Smooth muscle cell (in vitro differentiated cells): ENCODE results near the gene CBX4. TPM values are rescaled to one million over a fixed set of nuclear protein-coding genes. Genes with fewer than 3 reads are reported as not detected.
A peak's percentile ranks its signal among the peaks of the same experiment; 100 is the strongest.

Experiments
- DNase-seq: peaks from one replicate; lab custom pipeline; 2025; ENCODE audit not compliant: unreplicated experiment; lab: John Stamatoyannopoulos, UW
- H2AFZ ChIP-seq: fragments of 200-600 bp; sonication (generic); 2 replicates; pipeline ENCODE4 v1.6.0; 2016; ENCODE audit warnings: antibody characterized with exemption, low read depth, mild to moderate bottlenecking
- H3F3A ChIP-seq: fragments of 200-600 bp; sonication (generic); 2 replicates; pipeline ENCODE4 v1.6.0; 2017; ENCODE audit warnings: antibody characterized with exemption, low read depth
- H3K27ac ChIP-seq: fragments of 200-600 bp; sonication (generic); 2 replicates; pipeline ENCODE4 v1.5.1; 2016; ENCODE audit warnings: low read depth, mild to moderate bottlenecking
- H3K27me3 ChIP-seq: fragments of 200-600 bp; sonication (generic); 2 replicates; pipeline ENCODE4 v1.6.1; 2016; ENCODE audit warnings: low read depth, mild to moderate bottlenecking
- H3K36me3 ChIP-seq: fragments of 200-600 bp; sonication (generic); 2 replicates; pipeline ENCODE4 v1.5.1; 2016; ENCODE audit warnings: low read depth
- H3K4me1 ChIP-seq: fragments of 200-600 bp; sonication (generic); 2 replicates; pipeline ENCODE4 v1.5.1; 2016; ENCODE audit warnings: low read depth
- H3K4me2 ChIP-seq: fragments of 200-600 bp; sonication (generic); 2 replicates; pipeline ENCODE4 v1.6.0; 2016; ENCODE audit warnings: mild to moderate bottlenecking
- H3K4me3 ChIP-seq: fragments of 200-600 bp; sonication (generic); 2 replicates; pipeline ENCODE4 v1.5.1; 2016; ENCODE audit warnings: mild to moderate bottlenecking
- H3K79me2 ChIP-seq: fragments of 200-600 bp; sonication (generic); 2 replicates; pipeline ENCODE4 v1.6.0; 2016; ENCODE audit warnings: low read depth, mild to moderate bottlenecking
- H3K9ac ChIP-seq: fragments of 200-600 bp; sonication (generic); 2 replicates; pipeline ENCODE4 v1.6.0; 2016; ENCODE audit warnings: low read depth
- H3K9me3 ChIP-seq: fragments of 200-600 bp; sonication (generic); replicated peaks from 2 replicates; pipeline ENCODE4 v1.5.1; 2016; ENCODE audit warnings: low read depth
- H4K20me1 ChIP-seq: fragments of 200-600 bp; sonication (generic); 2 replicates; pipeline ENCODE4 v1.6.0; 2016; ENCODE audit warnings: low read depth
- CTCF ChIP-seq: fragments of 200-600 bp; sonication (generic); IDR thresholded peaks from 2 replicates; pipeline ENCODE4 v1.5.1; 2017; ENCODE audit warnings: borderline replicate concordance, mild to moderate bottlenecking, antibody characterized with exemption; ENCODE audit not compliant: insufficient read depth, poor library complexity, severe bottlenecking
- WGBS: methylation state at CpG from one replicate; pipeline ENCODE4 v1.1.7; 2016; ENCODE audit warnings: low lambda C conversion rate; 5-methylcytosine and 5-hydroxymethylcytosine counted together
- polyA plus RNA-seq: library from polyadenylated mRNA; unstranded; fragments of >200 nt; fragmentation: Nextera tagmentation; extraction: Ambion mirVana; gene quantifications from 2 replicates; pipeline ENCODE4 v1.2.1, GENCODE V29; 2016
- total RNA-seq: library from RNA; depleted of rRNA; stranded (reverse); fragments of >200 nt; gene quantifications from 2 replicates; pipeline ENCODE4 v1.2.3, GENCODE V29; 2014

The CBX4 gene
- total and polyA plus RNA-seq, 2 experiments from 2014 or later = 17.4 to 44.6 TPM

- Histone ChIP-seq H3K4me3 (peak overlapping the region; percentile 47), H2AFZ (no peak overlapping the region), H3K79me2 (peaks cover 24% of the 10 kb centered on the region), H3K9me3 (no peaks in the 10 kb centered on the region), H3K9ac (no peak overlapping the region), H3K27ac (no peak overlapping the region), H3F3A (peaks cover 10% of the 10 kb centered on the region), H3K27me3 (peaks cover 5% of the 10 kb centered on the region), H3K4me2 (peak overlapping the region; percentile 84), H3K4me1 (peaks cover 50% of the 10 kb centered on the region), H3K36me3 (no peaks in the 10 kb centered on the region), H4K20me1 (peaks cover 59% of the 10 kb centered on the region)
- no peak for DNase-seq
- TF ChIP-seq CTCF = no peak
- 36% methylated on average over 7 of the region's 7 CpGs for WGBS
Measured at GRCh38 chr17:79833110-79833450, 6.2 kb downstream of the CBX4 start.

- Histone ChIP-seq H3K79me2 (peaks cover 18% of the 10 kb centered on the region), H3K27ac (no peak overlapping the region), H3K4me1 (peaks cover 43% of the 10 kb centered on the region), H4K20me1 (peaks cover 53% of the 10 kb centered on the region), H3F3A (peaks cover 10% of the 10 kb centered on the region), H3K9me3 (no peaks in the 10 kb centered on the region), H3K27me3 (peaks cover 5% of the 10 kb centered on the region), H2AFZ (no peak overlapping the region), H3K9ac (no peak overlapping the region), H3K4me3 (peak overlapping the region; percentile 47), H3K4me2 (peak overlapping the region; percentile 84), H3K36me3 (no peaks in the 10 kb centered on the region)
- 4% methylated on average over 26 of the region's 72 CpGs for WGBS
- DNase-seq = no peak
- no peak for TF ChIP-seq CTCF
Measured at GRCh38 chr17:79832218-79833109, 6.8 kb downstream of the CBX4 start.

GRCh38 chr17:79831265-79832217 lies 7.7 kb downstream of the CBX4 start:
- Histone ChIP-seq H3K9me3 (no peaks in the 10 kb centered on the region), H3K27ac (no peak overlapping the region), H3K9ac (no peak overlapping the region), H3K4me3 (peak overlapping the region; percentile 47), H3K79me2 (peaks cover 8% of the 10 kb centered on the region), H3K4me2 (peak overlapping the region; percentile 84), H3K4me1 (peaks cover 34% of the 10 kb centered on the region), H3K27me3 (peaks cover 5% of the 10 kb centered on the region), H3F3A (peaks cover 10% of the 10 kb centered on the region), H2AFZ (no peak overlapping the region), H4K20me1 (peaks cover 44% of the 10 kb centered on the region), H3K36me3 (no peaks in the 10 kb centered on the region)
- 37% methylated on average over 13 of the region's 33 CpGs for WGBS
- no peak for TF ChIP-seq CTCF
- no peak for DNase-seq
